Loucy (cell line): ENCODE measurements around the gene BTRC.

Source experiments
- H2AFZ ChIP-seq: fragments of 200-600 bp; sonication (generic); 2 replicates; pipeline ENCODE4 v1.6.0; 2016; ENCODE audit warnings: antibody characterized with exemption, mild to moderate bottlenecking, low read length, moderate library complexity
- H3F3A ChIP-seq: fragments of 200-600 bp; 2 replicates; pipeline ENCODE4 v1.6.0; 2016; ENCODE audit warnings: antibody characterized with exemption, low read depth, mild to moderate bottlenecking
- H3K27me3 ChIP-seq: fragments of 200-600 bp; sonication (generic); 2 replicates; pipeline ENCODE4 v1.6.1; 2014; ENCODE audit warnings: low read length, mild to moderate bottlenecking; ENCODE audit not compliant: insufficient read depth, poor library complexity, severe bottlenecking
- H3K36me3 ChIP-seq: fragments of 200-600 bp; sonication (generic); 2 replicates; pipeline ENCODE4 v1.6.1; 2016; ENCODE audit warnings: low read length; ENCODE audit not compliant: insufficient read depth
- H3K4me1 ChIP-seq: fragments of 200-600 bp; sonication (generic); 2 replicates; pipeline ENCODE4 v1.5.1; 2014; ENCODE audit warnings: low read length, mild to moderate bottlenecking; ENCODE audit not compliant: insufficient read depth, poor library complexity, severe bottlenecking
- H3K4me2 ChIP-seq: fragments of 200-600 bp; sonication (generic); 2 replicates; pipeline ENCODE4 v1.6.0; 2014; ENCODE audit warnings: antibody characterized with exemption, low read length, low read depth, mild to moderate bottlenecking; ENCODE audit not compliant: poor library complexity, severe bottlenecking
- H3K4me3 ChIP-seq: fragments of 200-600 bp; sonication (generic); 2 replicates; pipeline ENCODE4 v1.5.1; 2014; ENCODE audit warnings: low read length, mild to moderate bottlenecking, mixed read lengths; ENCODE audit not compliant: poor library complexity, severe bottlenecking
- H3K79me2 ChIP-seq: fragments of 200-600 bp; sonication (generic); 2 replicates; pipeline ENCODE4 v1.6.1; 2014; ENCODE audit warnings: low read length; ENCODE audit not compliant: insufficient read depth
- H3K9ac ChIP-seq: fragments of 200-600 bp; sonication (generic); 2 replicates; pipeline ENCODE4 v1.6.0; 2014; ENCODE audit warnings: mild to moderate bottlenecking, low read depth, low read length, moderate library complexity; ENCODE audit not compliant: poor library complexity, severe bottlenecking
- H3K9me2 ChIP-seq: fragments of 200-600 bp; sonication (generic); replicated peaks from 2 replicates; pipeline ENCODE4 v1.6.1; 2016; ENCODE audit warnings: low read depth, low read length, mixed read lengths
- H3K9me3 ChIP-seq: fragments of 200-600 bp; sonication (generic); 2 replicates; pipeline ENCODE4 v1.6.1; 2014; ENCODE audit warnings: mild to moderate bottlenecking, antibody characterized with exemption, low read length, low read depth; ENCODE audit not compliant: insufficient read depth
- H4K20me1 ChIP-seq: fragments of 200-600 bp; sonication (generic); 2 replicates; pipeline ENCODE4 v1.6.0; 2014; ENCODE audit warnings: antibody characterized with exemption, low read length, mild to moderate bottlenecking; ENCODE audit not compliant: insufficient read depth, poor library complexity, severe bottlenecking
- EZH2phosphoT487 ChIP-seq: fragments of 200-600 bp; IDR thresholded peaks from 2 replicates; pipeline ENCODE4 v1.6.1; 2018; ENCODE audit warnings: antibody characterized with exemption, mild to moderate bottlenecking, moderate library complexity, borderline replicate concordance
- TF ChIP-seq, protein P1 (sequence below): fragments of 200-600 bp; sonication (generic); conservative IDR thresholded peaks from 2 replicates; pipeline ENCODE4 v1.5.1; 2014; ENCODE audit warnings: mild to moderate bottlenecking, antibody characterized with exemption, low read length

Gene BTRC

DNA sequence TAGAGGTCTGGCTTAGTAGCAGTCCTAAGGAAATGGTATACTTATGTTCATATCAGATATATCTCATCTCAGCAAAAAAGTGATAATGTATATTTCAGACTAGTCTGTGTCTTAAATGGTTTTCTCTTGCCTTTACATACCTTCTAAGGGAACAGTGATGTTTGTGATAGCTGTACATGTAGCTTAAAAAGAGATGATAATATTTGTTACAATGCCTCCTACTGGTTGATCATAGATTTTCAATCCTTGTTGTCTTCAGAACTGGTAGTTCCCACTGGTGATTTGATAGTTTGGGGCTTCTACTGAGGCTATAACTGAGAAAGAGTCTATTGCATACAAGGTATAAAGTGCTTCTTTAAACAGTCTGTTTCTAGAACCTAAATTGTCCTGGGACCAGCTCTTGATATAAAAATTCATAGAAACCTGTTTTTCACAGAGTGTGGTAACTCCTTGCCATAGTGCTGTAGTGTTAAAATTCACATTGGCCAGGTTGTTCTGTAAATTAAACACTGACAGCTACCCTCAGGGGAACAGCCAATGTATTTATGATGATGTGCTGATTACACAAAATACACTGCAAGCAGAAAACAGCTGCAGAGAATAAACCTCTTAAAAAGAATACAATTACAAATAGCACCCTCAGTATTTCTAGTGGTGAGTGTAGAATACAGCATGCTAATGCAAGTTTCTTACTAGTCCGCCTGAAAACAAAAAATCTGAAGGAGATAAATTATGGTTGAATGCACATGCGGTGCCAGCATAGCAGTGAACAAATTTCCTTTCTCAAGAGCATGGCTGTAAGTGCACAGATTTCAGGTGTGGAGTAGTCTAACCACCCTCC lies 90.3 kb downstream of the BTRC start:
- H3K4me3 ChIP-seq = no peak overlapping the region
- H3K27me3 ChIP-seq = no peaks in the 10 kb centered on the region
- H3K4me2 ChIP-seq = no peak overlapping the region
- H2AFZ ChIP-seq = no peak overlapping the region
- H3K9ac ChIP-seq = no peak overlapping the region
- no peaks in the 10 kb centered on the region for H3F3A ChIP-seq
- H3K79me2 ChIP-seq = no peaks in the 10 kb centered on the region
- no peaks in the 10 kb centered on the region for H3K36me3 ChIP-seq
- TF ChIP-seq EZH2phosphoT487 = no peak
- TF ChIP-seq, protein P1, sequence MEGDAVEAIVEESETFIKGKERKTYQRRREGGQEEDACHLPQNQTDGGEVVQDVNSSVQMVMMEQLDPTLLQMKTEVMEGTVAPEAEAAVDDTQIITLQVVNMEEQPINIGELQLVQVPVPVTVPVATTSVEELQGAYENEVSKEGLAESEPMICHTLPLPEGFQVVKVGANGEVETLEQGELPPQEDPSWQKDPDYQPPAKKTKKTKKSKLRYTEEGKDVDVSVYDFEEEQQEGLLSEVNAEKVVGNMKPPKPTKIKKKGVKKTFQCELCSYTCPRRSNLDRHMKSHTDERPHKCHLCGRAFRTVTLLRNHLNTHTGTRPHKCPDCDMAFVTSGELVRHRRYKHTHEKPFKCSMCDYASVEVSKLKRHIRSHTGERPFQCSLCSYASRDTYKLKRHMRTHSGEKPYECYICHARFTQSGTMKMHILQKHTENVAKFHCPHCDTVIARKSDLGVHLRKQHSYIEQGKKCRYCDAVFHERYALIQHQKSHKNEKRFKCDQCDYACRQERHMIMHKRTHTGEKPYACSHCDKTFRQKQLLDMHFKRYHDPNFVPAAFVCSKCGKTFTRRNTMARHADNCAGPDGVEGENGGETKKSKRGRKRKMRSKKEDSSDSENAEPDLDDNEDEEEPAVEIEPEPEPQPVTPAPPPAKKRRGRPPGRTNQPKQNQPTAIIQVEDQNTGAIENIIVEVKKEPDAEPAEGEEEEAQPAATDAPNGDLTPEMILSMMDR = peak; percentile 71
- H4K20me1 ChIP-seq = no peaks in the 10 kb centered on the region
- H3K4me1 ChIP-seq = no peaks in the 10 kb centered on the region
- H3K9me2 ChIP-seq = no peaks in the 10 kb centered on the region
- H3K9me3 ChIP-seq = no peaks in the 10 kb centered on the region

DNA sequence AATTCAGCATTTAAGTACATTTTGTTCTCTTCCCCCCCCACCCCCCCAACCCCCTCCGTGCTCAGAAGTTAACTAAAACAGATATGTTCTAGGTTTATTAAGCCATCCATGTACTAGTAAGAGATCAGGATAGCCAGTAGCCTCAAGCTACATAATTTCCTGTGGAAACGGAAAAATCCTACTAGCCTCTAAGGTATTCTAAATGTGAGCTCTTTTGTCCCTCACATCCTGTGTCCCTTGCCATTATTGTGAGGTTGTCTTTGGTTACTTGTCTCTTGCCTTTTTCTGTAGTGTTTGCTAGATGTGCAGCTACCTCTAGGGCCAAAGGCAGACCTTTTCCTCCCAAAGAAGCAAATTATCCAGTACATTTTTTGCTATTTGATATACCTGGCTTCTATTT lies 92.1 kb downstream of the BTRC start:
- no peaks in the 10 kb centered on the region for H3K9me3 ChIP-seq
- H3K4me1 ChIP-seq = peaks cover 9% of the 10 kb centered on the region
- H3K9me2 ChIP-seq = no peaks in the 10 kb centered on the region
- H3F3A ChIP-seq = no peaks in the 10 kb centered on the region
- TF ChIP-seq, protein P1 = no peak
- TF ChIP-seq EZH2phosphoT487 = no peak
- H3K27me3 ChIP-seq = no peaks in the 10 kb centered on the region
- peaks cover 11% of the 10 kb centered on the region for H4K20me1 ChIP-seq
- no peaks in the 10 kb centered on the region for H3K36me3 ChIP-seq
- no peak overlapping the region for H3K9ac ChIP-seq
- H3K79me2 ChIP-seq = no peaks in the 10 kb centered on the region
- no peak overlapping the region for H3K4me3 ChIP-seq
- H2AFZ ChIP-seq = no peak overlapping the region
- H3K4me2 ChIP-seq = no peak overlapping the region

DNA sequence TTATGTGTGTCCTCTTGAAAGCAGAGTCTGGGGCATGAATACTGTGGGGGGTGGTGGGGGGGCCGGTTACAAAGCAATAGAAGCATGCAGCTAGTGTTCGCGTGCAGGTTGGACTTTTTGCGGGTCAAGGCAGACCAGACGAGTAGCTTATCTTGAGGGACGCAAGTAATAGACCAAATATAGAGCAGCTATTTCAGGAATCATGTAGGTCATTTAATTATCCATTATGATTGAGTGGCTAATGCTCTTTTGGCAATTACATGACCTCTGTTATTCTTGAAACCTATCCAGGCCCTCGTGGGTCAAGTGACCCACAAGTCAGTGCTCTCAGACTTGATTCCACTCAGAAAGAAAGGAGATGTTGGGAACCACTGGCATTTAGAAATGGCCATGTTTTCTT lies 93.0 kb downstream of the BTRC start:
- Histone ChIP-seq H3K9ac (no peak overlapping the region), H3K9me3 (no peaks in the 10 kb centered on the region), H2AFZ (no peak overlapping the region), H3K79me2 (no peaks in the 10 kb centered on the region), H4K20me1 (peaks cover 19% of the 10 kb centered on the region), H3K4me1 (peaks cover 9% of the 10 kb centered on the region), H3K4me3 (no peak overlapping the region), H3K36me3 (no peaks in the 10 kb centered on the region), H3K4me2 (no peak overlapping the region), H3F3A (no peaks in the 10 kb centered on the region), H3K27me3 (no peaks in the 10 kb centered on the region), H3K9me2 (no peaks in the 10 kb centered on the region)
- no peak for TF ChIP-seq EZH2phosphoT487
- TF ChIP-seq, protein P1 = no peak
